Motor neuron (in vitro differentiated cells): ENCODE results near the gene PALMD. TPM values are rescaled to one million over a fixed set of nuclear protein-coding genes. Genes with fewer than 3 reads are reported as not detected.

Experiments used
- ATAC-seq, 8 experiments: fragments of 200-7000 bp; cut with Tn5 transposase; replicated peaks in 6 of 8; 2 replicates each; pipeline ENCODE4 v1.8.0; 2021; ENCODE audit warnings: mild to moderate bottlenecking in 8 of 8, moderate library complexity in 8 of 8
- H3K27ac ChIP-seq, 2 donors: fragments of 250-450 bp; sonication (Bioruptor Pico); 2 replicates each; pipeline ENCODE4 v1.9.0; 2021; ENCODE audit warnings: antibody characterized with exemption in 2 of 2, mild to moderate bottlenecking in 2 of 2, moderate library complexity in 1 of 2
- H3K4me1 ChIP-seq, 2 donors: fragments of 250-450 bp; sonication (Bioruptor Pico); replicated peaks in 1 of 2; 2 replicates each; pipeline ENCODE4 v1.6.1; 2021; ENCODE audit warnings: antibody characterized with exemption in 2 of 2, mild to moderate bottlenecking in 2 of 2, moderate library complexity in 1 of 2
- H3K4me3 ChIP-seq, 5 donors: fragments of 250-450 bp; sonication (Bioruptor Pico); 2 replicates each; pipeline ENCODE4 v1.9.0; 2021; ENCODE audit warnings: antibody characterized with exemption in 5 of 5, mild to moderate bottlenecking in 5 of 5, moderate library complexity in 4 of 5
- WGBS, 10 experiments: fragments of 450-650 bp; shearing (Covaris generic); methylation state at CpG; one replicate each; pipeline ENCODE4 v1.0.0; 2022; 5-methylcytosine and 5-hydroxymethylcytosine counted together
- in situ Hi-C, 9 experiments: fragments of 400-800 bp; cut with MboI; loops; one replicate each; pipeline ENCODE4 v1.15.0; 2021; ENCODE audit warnings: low sequenced_read_pairs in 9 of 9, low pct_unique_long_range_greater_than_20kb in 2 of 9; ENCODE audit not compliant: unreplicated experiment in 9 of 9
- total RNA-seq, 8 experiments: library from RNA; unstranded; fragments of 300-600 nt; gene quantifications; 2 replicates each; pipeline versions ENCODE4 v1.2.3 to v1.2.4, GENCODE V29; 2022

Gene PALMD
- total RNA-seq, 8 experiments from 2014 or later, result 0.92 to 40.4 (median 2.0) TPM

GRCh38 chr1:99639945-99640344, 6.0 kb upstream of the PALMD start:
- in situ Hi-C loops, result no loop called here
- Histone ChIP-seq H3K27ac (no peak overlapping the region), H3K4me3 (no peak overlapping the region), H3K4me1 (peaks cover under 1 to 2% of the 10 kb centered on the region in 2 donors)
- ATAC-seq, result no peak

DNA sequence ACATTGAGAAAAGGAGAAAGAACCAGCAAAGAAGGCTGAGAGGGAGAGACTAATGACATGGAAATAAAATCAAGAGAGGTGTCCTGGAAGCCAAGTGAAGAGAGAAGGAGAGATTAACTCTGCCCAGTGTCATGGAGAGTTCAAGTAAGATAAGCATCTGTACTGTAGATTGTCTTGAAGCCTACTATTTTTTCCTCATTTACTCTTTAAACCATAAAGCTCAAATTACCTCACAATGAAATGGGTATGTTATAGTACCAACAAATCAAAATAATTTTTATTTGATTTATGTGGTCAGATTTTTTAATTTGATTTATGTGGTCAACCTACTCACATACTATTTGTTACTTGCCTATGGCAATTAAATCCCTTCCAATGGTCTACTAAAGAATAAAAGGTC, 5.2 kb upstream of the PALMD start:
- in situ Hi-C loops, result no loop called here
- ATAC-seq, result no peak
- H3K27ac ChIP-seq, result no peak overlapping the region
- no peak overlapping the region for H3K4me3 ChIP-seq
- H3K4me1 ChIP-seq, result peaks cover 7 to 9% of the 10 kb centered on the region in 2 donors

GRCh38 chr1:99641558-99641957, 4.4 kb upstream of the PALMD start:
- Histone ChIP-seq H3K27ac (no peak overlapping the region), H3K4me1 (peaks cover 16% of the 10 kb centered on the region in 2 donors), H3K4me3 (no peak overlapping the region)
- no peak for ATAC-seq
- in situ Hi-C loops, result no loop called here

GRCh38 chr1:99642053-99642452, 3.9 kb upstream of the PALMD start:
- Histone ChIP-seq H3K4me1 (peaks cover 16% of the 10 kb centered on the region in 2 donors), H3K4me3 (no peak overlapping the region), H3K27ac (no peak overlapping the region)
- 76 to 100% (median 93%) methylated on average over 1 to 7 of the region's 7 CpGs for WGBS, 10 experiments
- ATAC-seq, result no peak
- in situ Hi-C loops, result no loop called here

DNA sequence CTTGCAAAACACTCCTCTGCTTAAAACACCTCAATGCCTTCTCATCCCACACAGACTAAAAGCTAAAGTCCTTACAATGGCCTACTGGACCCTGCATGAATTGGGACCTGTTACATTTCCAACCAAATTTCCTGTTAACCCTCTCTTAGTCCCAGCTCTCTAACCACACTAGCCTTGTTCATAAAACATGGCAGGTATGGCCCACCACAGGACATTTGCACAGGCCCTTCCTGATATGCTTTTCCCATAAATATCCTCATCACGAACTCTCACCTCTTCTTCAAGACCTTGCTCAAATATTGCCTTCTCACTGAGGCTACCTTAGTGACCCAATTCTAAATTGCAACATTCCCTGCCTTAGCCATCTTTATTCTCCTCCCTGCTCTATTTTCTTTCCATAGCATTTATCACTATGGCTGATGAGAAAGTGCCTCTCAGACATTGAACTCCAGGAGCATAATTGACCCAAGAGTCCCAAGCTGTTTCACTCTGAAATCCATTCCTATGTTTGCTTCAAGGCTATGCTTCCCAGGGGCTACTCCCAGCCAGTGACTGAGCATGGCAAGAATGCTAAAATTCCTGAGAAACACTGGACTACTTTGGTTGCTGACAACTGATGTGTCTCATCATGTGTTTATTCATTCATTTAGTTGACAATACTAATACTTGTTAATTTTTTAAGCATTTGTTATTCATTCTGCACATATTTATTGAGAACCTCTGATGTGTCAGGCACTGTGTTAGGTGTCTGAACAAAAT, 2.7 kb upstream of the PALMD start:
- in situ Hi-C loops, result no loop called here

GRCh38 chr1:99644279-99645004, 1.5 kb upstream of the PALMD start:
- Histone ChIP-seq H3K4me3 (no peak overlapping the region), H3K4me1 (peaks cover 16 to 19% of the 10 kb centered on the region in 2 donors), H3K27ac (no peak overlapping the region)
- WGBS, 10 experiments, result 83 to 94% (median 93%) methylated on average over 1 to 2 of the region's 2 CpGs; no CpG with 5 or more reads in 6 of the 10 experiments
- ATAC-seq, result peak in 1 of 8 experiments; percentile 2
- in situ Hi-C loops, result no loop called here

More for the DNA sequence above, 2.7 kb upstream of the PALMD start:
- peak in 2 of 8 experiments; percentile 24 to 56 for ATAC-seq
- Histone ChIP-seq H3K27ac (no peak overlapping the region), H3K4me1 (peaks cover 16 to 19% of the 10 kb centered on the region in 2 donors), H3K4me3 (no peak overlapping the region)
- 80 to 100% (median 100%) methylated on average over 1 of the region's 1 CpG; no CpG with 5 or more reads in 3 of the 10 experiments for WGBS, 10 experiments

DNA sequence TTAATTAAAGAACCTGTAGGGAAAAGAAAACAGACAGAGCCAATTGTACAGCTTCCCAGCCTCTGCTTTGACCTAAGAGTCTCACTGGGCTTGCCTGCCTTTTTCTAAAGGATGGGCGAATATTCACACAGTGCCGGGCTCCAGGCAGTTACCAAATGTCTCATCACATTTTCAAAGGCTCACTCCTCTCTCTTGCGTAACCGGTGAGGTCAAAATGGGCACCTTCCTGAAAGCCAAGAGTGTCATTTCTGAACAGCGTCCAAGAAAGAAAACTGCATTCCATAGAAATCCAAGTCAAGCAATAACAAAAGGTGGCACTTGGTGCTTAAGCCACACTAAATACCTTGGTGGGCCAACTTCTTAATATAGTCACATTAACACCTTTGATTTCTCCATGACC, 710 bp upstream of the PALMD start:
- peak in 6 of 8 experiments; percentile 30 to 70 (median 56) for ATAC-seq
- H3K27ac ChIP-seq, result no peak overlapping the region
- 0 to 92% (median 70%) methylated on average over 2 to 5 of the region's 5 CpGs; no CpG with 5 or more reads in 1 of the 10 experiments for WGBS, 10 experiments
- peaks cover 16 to 19% of the 10 kb centered on the region in 2 donors for H3K4me1 ChIP-seq
- no peak overlapping the region for H3K4me3 ChIP-seq
- in situ Hi-C loops, result no loop called here

DNA sequence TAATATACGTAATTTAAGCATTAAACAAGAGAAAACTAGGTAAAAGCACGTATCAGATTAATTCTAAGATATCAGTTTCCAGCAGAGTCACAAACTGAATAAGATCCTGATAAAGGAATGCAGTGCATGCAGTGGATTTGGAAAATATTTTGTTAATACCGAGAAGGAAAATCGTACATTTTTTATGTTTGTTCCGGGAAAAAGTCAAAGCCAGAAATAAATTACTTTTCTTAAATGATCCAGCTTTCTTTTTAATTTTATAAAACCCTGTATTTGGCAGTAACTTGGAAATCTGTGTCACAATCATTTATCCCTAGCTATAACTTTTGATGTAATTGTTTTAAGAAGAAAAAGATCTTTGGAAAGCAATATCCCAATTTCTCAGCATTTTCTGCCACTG, 955 bp downstream of the PALMD start:
- peak overlapping the region in 1 of 5 donors; percentile 34 for H3K4me3 ChIP-seq
- 11 to 89% (median 75%) methylated on average over 5 of the region's 5 CpGs for WGBS, 10 experiments
- H3K4me1 ChIP-seq, result peaks cover 16 to 24% of the 10 kb centered on the region in 2 donors
- no peak for ATAC-seq
- in situ Hi-C loops, result no loop called here
- no peak overlapping the region for H3K27ac ChIP-seq

GRCh38 chr1:99647490-99647889, 1.6 kb downstream of the PALMD start:
- Histone ChIP-seq H3K4me3 (peak overlapping the region in 1 of 5 donors; percentile 34), H3K4me1 (peaks cover 16 to 24% of the 10 kb centered on the region in 2 donors), H3K27ac (no peak overlapping the region)
- no peak for ATAC-seq
- 54 to 100% (median 81%) methylated on average over 2 to 4 of the region's 4 CpGs; no CpG with 5 or more reads in 1 of the 10 experiments for WGBS, 10 experiments
- in situ Hi-C loops, result no loop called here

GRCh38 chr1:99648107-99648506, 2.2 kb downstream of the PALMD start:
- peak overlapping the region in 1 of 5 donors; percentile 34 for H3K4me3 ChIP-seq
- ATAC-seq, result peak in 6 of 8 experiments; percentile 17 to 68 (median 44)

DNA sequence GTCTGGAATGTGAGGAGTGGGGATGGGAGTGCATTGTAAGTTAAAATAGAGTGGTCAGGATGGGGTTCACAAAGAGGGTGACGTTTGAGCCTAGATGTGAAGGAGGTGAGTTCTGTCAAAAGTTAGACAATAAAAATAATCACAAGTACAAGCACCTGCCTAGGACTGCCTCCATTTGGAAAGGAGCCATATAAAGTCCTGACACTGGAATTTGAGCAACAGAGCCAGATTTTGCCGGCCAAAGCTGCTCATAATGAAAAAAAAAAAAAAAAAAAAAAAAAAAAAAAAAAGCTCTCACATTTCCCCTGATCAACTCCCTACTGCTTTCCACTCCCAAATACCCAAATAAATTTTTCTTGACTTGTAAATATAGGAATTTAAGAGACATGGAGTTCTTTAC, 4.1 kb downstream of the PALMD start:
- ATAC-seq, result no peak
- 69 to 100% (median 85%) methylated on average over 1 to 2 of the region's 2 CpGs; no CpG with 5 or more reads in 2 of the 10 experiments for WGBS, 10 experiments
- Histone ChIP-seq H3K27ac (no peak overlapping the region), H3K4me3 (no peak overlapping the region), H3K4me1 (peaks cover 15 to 28% of the 10 kb centered on the region in 2 donors)
- in situ Hi-C loops, result no loop called here

More at GRCh38 chr1:99648107-99648506, 2.2 kb downstream of the PALMD start:
- in situ Hi-C loops, result no loop called here
- 65 to 100% (median 93%) methylated on average over 1 to 4 of the region's 4 CpGs; no CpG with 5 or more reads in 2 of the 10 experiments for WGBS, 10 experiments
- peaks cover 16 to 30% of the 10 kb centered on the region in 2 donors for H3K4me1 ChIP-seq
- no peak overlapping the region for H3K27ac ChIP-seq

DNA sequence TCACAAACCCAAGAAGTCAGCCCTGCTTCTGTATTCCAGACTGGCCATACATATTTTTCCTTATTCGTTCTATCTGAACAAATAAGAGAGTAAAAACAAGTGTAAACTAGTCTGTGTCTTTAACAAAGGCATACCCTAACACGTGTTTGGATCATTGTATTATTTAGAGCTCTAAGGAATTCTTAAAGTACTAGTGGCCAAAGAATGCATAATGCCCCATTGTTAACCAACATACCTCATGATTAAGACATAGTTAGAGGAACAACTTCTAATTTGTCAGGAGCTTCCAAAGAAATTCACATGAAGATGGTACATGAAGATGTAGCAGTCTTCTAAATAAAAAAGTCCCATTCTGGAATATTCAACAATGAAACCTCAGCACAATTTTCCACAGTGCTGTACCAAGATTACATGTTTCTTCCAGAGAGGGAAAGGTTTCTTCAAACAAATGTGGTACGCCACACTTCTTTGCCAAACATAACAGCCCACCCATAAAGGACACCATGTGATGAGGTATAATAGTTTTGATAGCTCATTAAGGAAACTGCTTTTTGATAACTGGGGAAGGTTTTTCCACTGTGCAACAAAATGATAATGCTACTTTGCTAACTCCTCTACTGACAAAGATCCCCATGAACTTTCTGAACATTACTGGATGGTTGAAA, 5.0 kb downstream of the PALMD start:
- in situ Hi-C loops, result no loop called here
- 0 to 100% (median 45%) methylated on average over 1 to 3 of the region's 3 CpGs for WGBS, 10 experiments
- no peak overlapping the region for H3K27ac ChIP-seq
- H3K4me1 ChIP-seq, result peaks cover 7 to 20% of the 10 kb centered on the region in 2 donors
- ATAC-seq, result no peak
- no peak overlapping the region for H3K4me3 ChIP-seq

DNA sequence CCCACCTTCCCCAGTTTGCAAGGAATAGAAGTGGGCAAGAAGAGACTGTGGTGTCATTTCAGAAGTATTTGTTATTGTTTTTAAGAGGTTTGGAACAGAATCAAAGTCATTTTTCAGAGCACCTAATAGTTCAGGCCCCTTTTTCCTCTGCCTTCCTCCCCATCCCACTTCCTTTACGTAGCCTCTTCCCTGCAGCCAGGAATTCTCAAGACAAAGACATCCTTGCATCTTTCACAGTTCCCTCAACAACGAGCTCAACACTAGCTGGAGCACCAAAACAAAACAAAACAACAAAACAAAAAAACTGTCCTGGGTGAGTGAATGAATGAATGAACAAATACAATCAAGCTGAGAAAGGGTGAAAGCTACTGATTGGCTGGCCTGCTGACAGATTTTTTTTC, 7.0 kb downstream of the PALMD start:
- Histone ChIP-seq H3K4me3 (no peak overlapping the region), H3K4me1 (peaks cover 0 to 12% of the 10 kb centered on the region in 2 donors), H3K27ac (no peak overlapping the region)
- peak in 5 of 8 experiments; percentile 45 to 76 (median 48) for ATAC-seq
- in situ Hi-C loops, result no loop called here
- WGBS, 10 experiments, result 0 to 52% (median 30%) methylated on average over 1 to 2 of the region's 2 CpGs; no CpG with 5 or more reads in 2 of the 10 experiments
